ENCODE data around the gene CLOCK. TPM values are rescaled to one million over a fixed set of nuclear protein-coding genes. Genes with fewer than 3 reads are reported as not detected.
A peak's percentile ranks its signal among the peaks of the same experiment; 100 is the strongest.

Gene CLOCK
- total RNA-seq, 1 donor from 2014 or later, result 17.5 TPM

DNA sequence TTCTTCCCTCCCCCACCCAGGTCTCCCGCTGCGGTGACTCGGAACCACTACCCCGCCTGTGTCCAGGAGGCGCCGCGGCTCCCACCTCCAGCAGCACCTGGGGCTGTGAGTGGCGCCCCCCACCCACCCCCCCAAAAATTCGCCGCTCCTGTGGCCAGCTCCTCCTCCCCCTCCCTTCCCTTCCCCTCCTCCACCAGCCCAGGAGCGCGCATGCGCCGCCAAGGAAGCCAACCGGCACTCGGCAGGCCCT lies 278 bp downstream of the CLOCK start:
- TF ChIP-seq, protein P1, sequence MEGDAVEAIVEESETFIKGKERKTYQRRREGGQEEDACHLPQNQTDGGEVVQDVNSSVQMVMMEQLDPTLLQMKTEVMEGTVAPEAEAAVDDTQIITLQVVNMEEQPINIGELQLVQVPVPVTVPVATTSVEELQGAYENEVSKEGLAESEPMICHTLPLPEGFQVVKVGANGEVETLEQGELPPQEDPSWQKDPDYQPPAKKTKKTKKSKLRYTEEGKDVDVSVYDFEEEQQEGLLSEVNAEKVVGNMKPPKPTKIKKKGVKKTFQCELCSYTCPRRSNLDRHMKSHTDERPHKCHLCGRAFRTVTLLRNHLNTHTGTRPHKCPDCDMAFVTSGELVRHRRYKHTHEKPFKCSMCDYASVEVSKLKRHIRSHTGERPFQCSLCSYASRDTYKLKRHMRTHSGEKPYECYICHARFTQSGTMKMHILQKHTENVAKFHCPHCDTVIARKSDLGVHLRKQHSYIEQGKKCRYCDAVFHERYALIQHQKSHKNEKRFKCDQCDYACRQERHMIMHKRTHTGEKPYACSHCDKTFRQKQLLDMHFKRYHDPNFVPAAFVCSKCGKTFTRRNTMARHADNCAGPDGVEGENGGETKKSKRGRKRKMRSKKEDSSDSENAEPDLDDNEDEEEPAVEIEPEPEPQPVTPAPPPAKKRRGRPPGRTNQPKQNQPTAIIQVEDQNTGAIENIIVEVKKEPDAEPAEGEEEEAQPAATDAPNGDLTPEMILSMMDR (conservative IDR thresholded peaks at IDR 0.05), result no peak
- Mint-ChIP-seq H3K27ac (peak overlapping the region; percentile 94), H3K27me3 (no peaks in the 10 kb centered on the region), H3K9me3 (no peaks in the 10 kb centered on the region), H3K4me3 (peak overlapping the region; percentile 97), H3K36me3 (no peaks in the 10 kb centered on the region), H3K4me1 (ENCODE audit: unreplicated experiment) (peaks cover 27% of the 10 kb centered on the region)
- no peak for DNase-seq (ENCODE audit: extremely low spot score, unreplicated experiment)

GRCh38 chr4:55545641-55546505 lies 836 bp downstream of the CLOCK start:
- Mint-ChIP-seq H3K4me3 (peak overlapping the region; percentile 97), H3K4me1 (ENCODE audit: unreplicated experiment) (peaks cover 27% of the 10 kb centered on the region), H3K27ac (peak overlapping the region; percentile 94), H3K36me3 (no peaks in the 10 kb centered on the region), H3K27me3 (no peaks in the 10 kb centered on the region), H3K9me3 (no peaks in the 10 kb centered on the region)
- peak; percentile 82 for DNase-seq (ENCODE audit: extremely low spot score, unreplicated experiment)
- TF ChIP-seq, protein P1 (conservative IDR thresholded peaks at IDR 0.05), result no peak

DNA sequence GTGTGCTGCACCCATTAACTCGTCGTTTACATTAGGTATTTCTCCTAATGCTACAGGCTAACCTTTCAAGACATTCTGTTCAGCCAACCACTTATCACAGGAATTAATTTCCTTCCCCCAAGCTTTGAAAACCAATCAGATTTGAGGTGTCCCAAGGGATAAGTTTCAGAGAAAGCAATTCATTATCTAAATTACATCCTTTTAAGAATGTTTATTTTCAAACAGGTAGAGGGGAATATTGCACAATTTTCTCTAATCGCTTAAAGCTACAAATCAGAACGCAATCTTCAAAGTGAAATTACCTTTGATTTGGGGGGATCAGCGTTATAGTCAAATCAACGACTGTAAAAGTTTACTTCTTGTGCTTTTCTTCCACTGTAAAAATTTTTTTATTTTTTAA lies 1.6 kb downstream of the CLOCK start:
- TF ChIP-seq, protein P1 (conservative IDR thresholded peaks at IDR 0.05), result no peak
- Mint-ChIP-seq H3K27me3 (no peaks in the 10 kb centered on the region), H3K36me3 (no peaks in the 10 kb centered on the region), H3K4me3 (peak overlapping the region; percentile 96), H3K4me1 (ENCODE audit: unreplicated experiment) (peaks cover 27% of the 10 kb centered on the region), H3K9me3 (no peaks in the 10 kb centered on the region), H3K27ac (peak overlapping the region; percentile 94)
- no peak for DNase-seq (ENCODE audit: extremely low spot score, unreplicated experiment)

DNA sequence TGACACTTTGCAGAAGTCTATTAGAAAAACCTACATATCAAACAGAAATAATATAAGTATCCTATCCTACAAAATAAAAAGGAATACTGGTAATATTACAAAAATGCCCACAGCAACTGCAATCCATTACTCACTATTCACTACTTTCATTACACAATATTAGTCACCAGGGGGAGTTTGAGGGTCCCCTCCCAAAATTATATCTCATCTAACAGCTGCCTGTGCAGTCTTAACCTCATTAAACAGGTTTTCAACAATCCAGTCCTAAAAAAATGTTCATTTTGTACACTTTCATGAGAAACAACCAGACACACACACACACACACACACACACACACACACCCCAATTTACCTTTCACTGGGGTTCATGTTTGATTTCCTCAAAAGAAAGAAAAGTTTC lies 2.9 kb downstream of the CLOCK start:
- TF ChIP-seq, protein P1 (conservative IDR thresholded peaks at IDR 0.05), result peak; percentile 50
- Mint-ChIP-seq H3K4me3 (peak overlapping the region; percentile 96), H3K27ac (no peak overlapping the region), H3K27me3 (no peaks in the 10 kb centered on the region), H3K4me1 (ENCODE audit: unreplicated experiment) (peaks cover 27% of the 10 kb centered on the region), H3K36me3 (no peaks in the 10 kb centered on the region), H3K9me3 (no peaks in the 10 kb centered on the region)
- no peak for DNase-seq (ENCODE audit: extremely low spot score, unreplicated experiment)

DNA sequence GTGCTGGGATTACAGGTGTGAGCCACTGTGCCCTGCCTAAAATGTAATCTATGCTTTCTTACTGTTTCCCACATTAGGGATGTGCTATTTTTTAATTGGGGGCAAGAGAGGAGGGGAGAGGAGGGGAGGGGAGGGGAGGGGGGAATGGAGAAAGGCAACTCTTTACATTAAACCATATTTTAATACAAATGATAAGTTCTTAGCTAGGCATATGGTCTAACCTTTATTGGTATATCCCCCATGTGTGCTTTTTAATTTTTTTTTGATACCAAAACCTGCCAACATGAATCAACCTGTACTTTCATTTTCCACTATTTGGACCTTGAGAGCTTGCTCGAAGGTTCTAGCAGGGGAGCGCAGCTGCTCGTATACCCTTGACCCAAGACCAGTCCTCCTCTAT lies 6.4 kb downstream of the CLOCK start:
- Mint-ChIP-seq H3K4me3 (no peak overlapping the region), H3K4me1 (ENCODE audit: unreplicated experiment) (peaks cover 16% of the 10 kb centered on the region), H3K27me3 (no peaks in the 10 kb centered on the region), H3K9me3 (no peaks in the 10 kb centered on the region), H3K36me3 (peaks cover 18% of the 10 kb centered on the region), H3K27ac (no peak overlapping the region)
- TF ChIP-seq, protein P1 (conservative IDR thresholded peaks at IDR 0.05), result no peak
- no peak for DNase-seq (ENCODE audit: extremely low spot score, unreplicated experiment)
